Thyroid gland (tissue), 4 donors: ENCODE results near the gene ABCA12. TPM values are rescaled to one million over a fixed set of nuclear protein-coding genes. Genes with fewer than 3 reads are reported as not detected.

Experiments
- DNase-seq, 2 donors: peaks; one replicate each; pipeline ENCODE4 v3.0.0-alpha.2; 2019
- H3K27ac ChIP-seq, 3 donors: fragments of 200-600 bp; sonication (generic); 1 replicate in 2 of 3; 2 replicates in 1 of 3; pipeline ENCODE4 v1.5.1; 2016 to 2019; ENCODE audit warnings: mild to moderate bottlenecking in 1 of 3, moderate library complexity in 1 of 3
- H3K27me3 ChIP-seq: fragments of 200-600 bp; sonication (generic); one replicate; pipeline ENCODE4 v1.5.1; 2019
- H3K36me3 ChIP-seq, 2 donors: fragments of 200-600 bp; sonication (generic); one replicate each; pipeline ENCODE4 v1.5.1; 2016 to 2019
- H3K4me1 ChIP-seq, 2 donors: fragments of 200-600 bp; sonication (generic); one replicate each; pipeline ENCODE4 v1.5.1; 2017 to 2019
- H3K4me3 ChIP-seq, 3 donors: fragments of 200-600 bp; sonication (generic); replicated peaks in 1 of 3; 1 replicate in 2 of 3; 2 replicates in 1 of 3; pipeline ENCODE4 v1.5.1; 2016; ENCODE audit warnings: mild to moderate bottlenecking in 1 of 3
- H3K9me3 ChIP-seq: fragments of 200-600 bp; sonication (generic); one replicate; pipeline ENCODE4 v1.5.1; 2017
- POLR2A ChIP-seq, 2 donors: fragments of 450-650 bp; IDR thresholded peaks; one replicate each; pipeline ENCODE4 v1.6.1; 2017; ENCODE audit warnings: antibody characterized with exemption in 2 of 2, mild to moderate bottlenecking in 2 of 2, moderate library complexity in 1 of 2
- WGBS, 2 donors: methylation state at CpG; one replicate each; pipeline ENCODE4 v1.1.5; 2017; 5-methylcytosine and 5-hydroxymethylcytosine counted together
- intact Hi-C: fragments of 100-400 bp; cut with DNase I; formaldehyde crosslinking; loops from one replicate; pipeline ENCODE4 v1.15.1; 2023
- total RNA-seq, 4 donors: library from RNA; depleted of rRNA; stranded (reverse); fragments of >200 nt; gene quantifications; one replicate each; pipeline ENCODE4 v1.2.3, GENCODE V29; 2016
- TF ChIP-seq, protein P1 (sequence below), 6 experiments: fragments of 200-600 bp in 3 of 6; fragments of 450-650 bp in 3 of 6; sonication (generic) in 3 of 6; IDR thresholded peaks; one replicate each; pipeline ENCODE4 v1.5.1; 2016 to 2019; ENCODE audit warnings: antibody characterized with exemption in 6 of 6, mild to moderate bottlenecking in 2 of 6, inconsistent platforms in 1 of 6, moderate library complexity in 1 of 6

Gene ABCA12
- total RNA-seq, 4 donors from 2014 or later: not detected

DNA sequence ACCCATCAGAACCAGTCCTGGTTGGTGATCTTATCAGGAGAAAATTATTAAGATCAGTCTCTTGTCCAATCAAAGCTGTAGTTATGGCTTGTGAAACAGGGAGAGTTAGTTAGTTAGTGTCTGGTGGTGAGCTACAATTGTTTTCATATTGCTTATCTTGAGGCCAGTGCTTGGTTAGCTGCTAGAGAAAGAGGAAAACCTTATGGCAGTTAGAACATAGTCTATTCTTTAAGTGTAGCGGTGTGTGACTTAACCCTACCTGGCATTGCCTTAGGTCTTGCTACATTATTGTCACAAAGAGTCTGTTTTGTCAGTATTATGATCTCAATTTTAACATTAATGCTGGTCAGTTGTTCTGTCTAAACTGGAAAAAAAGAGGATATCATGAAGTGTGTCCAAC, 11.5 kb upstream of the ABCA12 start:
- H3K4me1 ChIP-seq: no peaks in the 10 kb centered on the region
- intact Hi-C loops: no loop called here
- TF ChIP-seq POLR2A (IDR thresholded peaks at IDR 0.05): no peak
- TF ChIP-seq, protein P1, sequence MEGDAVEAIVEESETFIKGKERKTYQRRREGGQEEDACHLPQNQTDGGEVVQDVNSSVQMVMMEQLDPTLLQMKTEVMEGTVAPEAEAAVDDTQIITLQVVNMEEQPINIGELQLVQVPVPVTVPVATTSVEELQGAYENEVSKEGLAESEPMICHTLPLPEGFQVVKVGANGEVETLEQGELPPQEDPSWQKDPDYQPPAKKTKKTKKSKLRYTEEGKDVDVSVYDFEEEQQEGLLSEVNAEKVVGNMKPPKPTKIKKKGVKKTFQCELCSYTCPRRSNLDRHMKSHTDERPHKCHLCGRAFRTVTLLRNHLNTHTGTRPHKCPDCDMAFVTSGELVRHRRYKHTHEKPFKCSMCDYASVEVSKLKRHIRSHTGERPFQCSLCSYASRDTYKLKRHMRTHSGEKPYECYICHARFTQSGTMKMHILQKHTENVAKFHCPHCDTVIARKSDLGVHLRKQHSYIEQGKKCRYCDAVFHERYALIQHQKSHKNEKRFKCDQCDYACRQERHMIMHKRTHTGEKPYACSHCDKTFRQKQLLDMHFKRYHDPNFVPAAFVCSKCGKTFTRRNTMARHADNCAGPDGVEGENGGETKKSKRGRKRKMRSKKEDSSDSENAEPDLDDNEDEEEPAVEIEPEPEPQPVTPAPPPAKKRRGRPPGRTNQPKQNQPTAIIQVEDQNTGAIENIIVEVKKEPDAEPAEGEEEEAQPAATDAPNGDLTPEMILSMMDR (IDR thresholded peaks at IDR 0.05): no peak
- H3K27me3 ChIP-seq: no peaks in the 10 kb centered on the region
- no peak overlapping the region for H3K27ac ChIP-seq
- no peak for DNase-seq
- no peaks in the 10 kb centered on the region for H3K9me3 ChIP-seq
- H3K36me3 ChIP-seq: no peaks in the 10 kb centered on the region
- no peak overlapping the region for H3K4me3 ChIP-seq
- 89 to 100% methylated on average over 1 of the region's 1 CpG for WGBS, 2 donors

DNA sequence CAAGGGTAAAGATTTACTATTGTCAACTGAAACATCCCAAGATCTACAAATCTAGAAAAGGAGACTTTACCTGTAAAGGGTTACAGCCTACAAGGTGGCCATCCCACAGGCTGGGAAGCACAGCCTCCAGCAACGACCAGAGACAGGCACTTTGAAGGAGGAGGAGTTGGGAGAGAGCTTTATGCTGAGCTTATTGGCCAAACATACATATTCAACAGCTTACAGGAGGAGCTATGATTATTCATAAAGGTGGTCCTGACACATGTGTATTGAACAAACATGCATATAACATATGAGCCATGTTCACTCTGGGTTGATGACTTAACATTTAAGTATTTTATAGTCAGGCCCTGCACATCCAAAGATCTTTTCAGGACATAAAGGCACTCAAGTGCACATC, 11.1 kb upstream of the ABCA12 start:
- intact Hi-C loops: no loop called here
- Histone ChIP-seq H3K4me1 (no peaks in the 10 kb centered on the region), H3K27ac (no peak overlapping the region), H3K27me3 (no peaks in the 10 kb centered on the region), H3K36me3 (no peaks in the 10 kb centered on the region), H3K9me3 (no peaks in the 10 kb centered on the region), H3K4me3 (no peak overlapping the region)
- no peak for TF ChIP-seq POLR2A (IDR thresholded peaks at IDR 0.05)
- TF ChIP-seq, protein P1 (IDR thresholded peaks at IDR 0.05): no peak
- no peak for DNase-seq
- WGBS, 2 donors: 20 to 29% methylated on average over 1 of the region's 1 CpG

- no peak for TF ChIP-seq POLR2A (IDR thresholded peaks at IDR 0.05)
- TF ChIP-seq, protein P1 (IDR thresholded peaks at IDR 0.05): no peak
- no peaks in the 10 kb centered on the region for H3K4me1 ChIP-seq
- no peak overlapping the region for H3K27ac ChIP-seq
- H3K4me3 ChIP-seq: no peak overlapping the region
- no peaks in the 10 kb centered on the region for H3K36me3 ChIP-seq
- WGBS, 2 donors: 93 to 96% methylated on average over 2 of the region's 2 CpGs
- H3K9me3 ChIP-seq: no peaks in the 10 kb centered on the region
- DNase-seq: no peak
- intact Hi-C loops: no loop called here
- no peaks in the 10 kb centered on the region for H3K27me3 ChIP-seq
Observed at GRCh38 chr2:215149060-215149459, 10.6 kb upstream of the ABCA12 start.

DNA sequence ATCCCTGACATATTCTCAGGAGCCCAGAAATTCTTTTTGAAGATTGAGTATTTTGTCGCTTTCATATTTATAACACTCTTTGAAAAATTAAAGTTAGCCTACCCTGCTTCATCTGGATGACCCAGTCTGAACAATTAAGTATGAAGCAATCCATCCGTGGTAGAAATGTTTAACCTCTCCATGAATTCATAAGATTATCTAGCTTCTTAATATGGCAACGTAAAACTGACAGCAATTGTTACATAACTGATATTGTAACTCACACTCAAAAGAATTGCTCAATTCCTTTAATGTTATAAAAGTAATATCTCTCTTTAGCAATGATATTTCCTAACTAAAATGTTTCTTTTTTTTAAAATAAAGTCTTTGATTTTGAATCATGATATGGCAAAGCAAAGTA, 7.2 kb upstream of the ABCA12 start:
- WGBS, 2 donors: 53 to 57% methylated on average over 3 of the region's 3 CpGs

GRCh38 chr2:215144106-215144875, 5.9 kb upstream of the ABCA12 start:
- Histone ChIP-seq H3K36me3 (no peaks in the 10 kb centered on the region), H3K27ac (no peak overlapping the region), H3K9me3 (no peaks in the 10 kb centered on the region), H3K4me3 (no peak overlapping the region), H3K4me1 (no peaks in the 10 kb centered on the region), H3K27me3 (no peaks in the 10 kb centered on the region)
- WGBS, 2 donors: 83 to 89% methylated on average over 5 of the region's 5 CpGs
- TF ChIP-seq, protein P1 (IDR thresholded peaks at IDR 0.05): no peak
- TF ChIP-seq POLR2A (IDR thresholded peaks at IDR 0.05): no peak
- intact Hi-C loops: no loop called here
- no peak for DNase-seq

More for the DNA sequence above, 7.2 kb upstream of the ABCA12 start:
- Histone ChIP-seq H3K27me3 (no peaks in the 10 kb centered on the region), H3K4me1 (no peaks in the 10 kb centered on the region), H3K4me3 (no peak overlapping the region), H3K27ac (no peak overlapping the region), H3K9me3 (no peaks in the 10 kb centered on the region), H3K36me3 (no peaks in the 10 kb centered on the region)
- DNase-seq: no peak
- TF ChIP-seq, protein P1 (IDR thresholded peaks at IDR 0.05): no peak
- no peak for TF ChIP-seq POLR2A (IDR thresholded peaks at IDR 0.05)
- intact Hi-C loops: no loop called here
